Measurements from ENCODE around the gene SLC28A1. TPM values are rescaled to one million over a fixed set of nuclear protein-coding genes. Genes with fewer than 3 reads are reported as not detected.
A peak's percentile ranks its signal among the peaks of the same experiment; 100 is the strongest.
"Not testable (repeated sequence)": the region's sequence is repeated elsewhere in the genome, so short reads cannot be mapped to it uniquely, and the experiment has no call there.

SLC28A1 gene
- total and polyA plus RNA-seq, 9 donors = 0.02 to 0.92 (median 0.18) TPM; not detected in 3

GRCh38 chr15:84873997-84874396 lies 10.5 kb upstream of the SLC28A1 start:
- no peak for TF ChIP-seq EP300 (IDR thresholded peaks at IDR 0.05)
- TF ChIP-seq, protein P1, sequence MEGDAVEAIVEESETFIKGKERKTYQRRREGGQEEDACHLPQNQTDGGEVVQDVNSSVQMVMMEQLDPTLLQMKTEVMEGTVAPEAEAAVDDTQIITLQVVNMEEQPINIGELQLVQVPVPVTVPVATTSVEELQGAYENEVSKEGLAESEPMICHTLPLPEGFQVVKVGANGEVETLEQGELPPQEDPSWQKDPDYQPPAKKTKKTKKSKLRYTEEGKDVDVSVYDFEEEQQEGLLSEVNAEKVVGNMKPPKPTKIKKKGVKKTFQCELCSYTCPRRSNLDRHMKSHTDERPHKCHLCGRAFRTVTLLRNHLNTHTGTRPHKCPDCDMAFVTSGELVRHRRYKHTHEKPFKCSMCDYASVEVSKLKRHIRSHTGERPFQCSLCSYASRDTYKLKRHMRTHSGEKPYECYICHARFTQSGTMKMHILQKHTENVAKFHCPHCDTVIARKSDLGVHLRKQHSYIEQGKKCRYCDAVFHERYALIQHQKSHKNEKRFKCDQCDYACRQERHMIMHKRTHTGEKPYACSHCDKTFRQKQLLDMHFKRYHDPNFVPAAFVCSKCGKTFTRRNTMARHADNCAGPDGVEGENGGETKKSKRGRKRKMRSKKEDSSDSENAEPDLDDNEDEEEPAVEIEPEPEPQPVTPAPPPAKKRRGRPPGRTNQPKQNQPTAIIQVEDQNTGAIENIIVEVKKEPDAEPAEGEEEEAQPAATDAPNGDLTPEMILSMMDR (IDR thresholded peaks at IDR 0.05) = no peak
- TF ChIP-seq POLR2A (IDR thresholded peaks at IDR 0.05) = no peak
- no peak for DNase-seq
- H3K9me3 ChIP-seq = no peaks in the 10 kb centered on the region
- intact Hi-C loops (cut with DNase I) = no loop called here
- no peak overlapping the region for H3K4me3 ChIP-seq
- H3K27me3 ChIP-seq = no peaks in the 10 kb centered on the region
- no peaks in the 10 kb centered on the region for H3K36me3 ChIP-seq
- WGBS, 3 donors = 17 to 36% (median 20%) methylated on average over 7 of the region's 7 CpGs
- H3K4me1 ChIP-seq (ENCODE audit: insufficient read depth) = peaks cover 1% of the 10 kb centered on the region
- H3K27ac ChIP-seq = no peak overlapping the region

GRCh38 chr15:84874981-84875699 lies 9.3 kb upstream of the SLC28A1 start:
- Histone ChIP-seq H3K27ac (no peak overlapping the region), H3K9me3 (no peaks in the 10 kb centered on the region), H3K27me3 (no peaks in the 10 kb centered on the region), H3K36me3 (no peaks in the 10 kb centered on the region), H3K4me3 (no peak overlapping the region), H3K4me1 (ENCODE audit: insufficient read depth) (peaks cover 1% of the 10 kb centered on the region)
- 86 to 90% (median 87%) methylated on average over 5 of the region's 5 CpGs for WGBS, 3 donors
- intact Hi-C loops (cut with DNase I) = no loop called here
- TF ChIP-seq, protein P1 (IDR thresholded peaks at IDR 0.05) = no peak
- TF ChIP-seq POLR2A (IDR thresholded peaks at IDR 0.05) = no peak
- TF ChIP-seq EP300 (IDR thresholded peaks at IDR 0.05) = no peak
- no peak for DNase-seq

DNA sequence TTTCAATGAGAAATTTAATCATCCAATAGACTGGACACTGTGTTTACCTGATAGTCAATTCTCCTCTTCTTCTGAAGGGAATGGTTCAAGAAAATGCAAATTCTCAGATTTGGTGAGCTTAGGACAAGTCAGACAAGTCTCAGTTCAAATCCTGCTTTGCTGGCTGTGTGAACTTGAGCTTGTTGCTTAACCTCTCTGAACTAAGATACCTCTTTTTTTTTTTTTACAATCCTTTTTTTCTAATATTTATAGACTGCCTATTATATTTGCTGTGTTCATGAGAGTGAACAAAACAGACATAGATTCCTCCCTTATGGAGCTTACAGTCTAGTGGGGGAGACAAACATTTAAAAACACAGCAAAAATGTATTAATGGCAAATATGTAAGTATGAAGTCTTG lies 8.2 kb upstream of the SLC28A1 start:
- no peaks in the 10 kb centered on the region for H3K27me3 ChIP-seq
- no peaks in the 10 kb centered on the region for H3K36me3 ChIP-seq
- no peaks in the 10 kb centered on the region for H3K9me3 ChIP-seq
- DNase-seq = no peak
- TF ChIP-seq POLR2A (IDR thresholded peaks at IDR 0.05) (no peak), EP300 (IDR thresholded peaks at IDR 0.05) (no peak)
- TF ChIP-seq, protein P1 (IDR thresholded peaks at IDR 0.05) = no peak
- intact Hi-C loops (cut with DNase I) = no loop called here
- no peak overlapping the region for H3K27ac ChIP-seq
- no peak overlapping the region for H3K4me3 ChIP-seq
- peaks cover 1% of the 10 kb centered on the region for H3K4me1 ChIP-seq (ENCODE audit: insufficient read depth)

DNA sequence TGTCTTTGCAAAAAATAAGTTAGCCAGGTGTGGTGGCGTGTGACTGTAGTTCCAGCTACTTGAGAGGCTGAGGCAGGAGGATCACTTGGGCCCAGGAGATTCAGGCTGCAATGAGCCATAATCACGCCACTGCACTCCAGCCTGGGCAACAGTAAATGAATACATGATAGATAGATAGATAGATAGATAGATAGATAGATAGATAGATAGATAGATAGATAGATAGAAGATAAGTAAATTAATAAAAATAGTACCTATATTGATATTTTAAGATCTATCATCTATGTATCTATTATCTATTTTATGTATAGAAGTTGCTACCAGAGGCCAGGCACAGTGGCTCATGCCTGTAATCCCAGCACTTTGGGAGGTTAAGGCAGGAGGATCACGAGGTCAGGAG lies 6.8 kb upstream of the SLC28A1 start:
- WGBS, 3 donors = 93 to 95% (median 94%) methylated on average over 3 of the region's 3 CpGs
- H3K36me3 ChIP-seq; H3K4me3 ChIP-seq; H3K27me3 ChIP-seq; H3K4me1 ChIP-seq (ENCODE audit: insufficient read depth); H3K27ac ChIP-seq; intact Hi-C loops (cut with DNase I); H3K9me3 ChIP-seq: not testable (repeated sequence)
- peak in 1 of 5 donors; percentile 4 for DNase-seq

GRCh38 chr15:84878504-84878903 lies 6.0 kb upstream of the SLC28A1 start:
- Histone ChIP-seq H3K9me3 (no peaks in the 10 kb centered on the region), H3K4me1 (ENCODE audit: insufficient read depth) (peaks cover 1% of the 10 kb centered on the region), H3K4me3 (no peak overlapping the region), H3K27ac (no peak overlapping the region), H3K27me3 (no peaks in the 10 kb centered on the region), H3K36me3 (no peaks in the 10 kb centered on the region)
- intact Hi-C loops (cut with DNase I) = no loop called here
- 45 to 55% (median 45%) methylated on average over 4 of the region's 4 CpGs for WGBS, 3 donors
- DNase-seq = peak; percentile 56 to 82 (median 75)
- TF ChIP-seq EP300 (IDR thresholded peaks at IDR 0.05) (no peak), POLR2A (IDR thresholded peaks at IDR 0.05) (no peak)
- TF ChIP-seq, protein P1 (IDR thresholded peaks at IDR 0.05) = peak; percentile 34 to 49 (median 48)

Data from ovary (tissue), 9 donors.